BLaER1 treated with 17β-estradiol and CSF1 and Interleukin-3, amounts not matched to agents 10 nM and 100 nM (cell line): ENCODE results near the gene CAB39.

Experiments
- H3K27ac ChIP-seq, 11 experiments: shearing (Covaris generic); formaldehyde crosslinking; 2 replicates each; pipeline ENCODE4 v1.8.1; 2022
- H3K27me3 ChIP-seq, 11 experiments: shearing (Covaris generic); formaldehyde crosslinking; 2 replicates each; pipeline ENCODE4 v1.8.1; 2022
- H3K36me3 ChIP-seq, 11 experiments: shearing (Covaris generic); formaldehyde crosslinking; 2 replicates each; pipeline ENCODE4 v1.8.1; 2022
- H3K4me1 ChIP-seq, 10 experiments: shearing (Covaris generic); formaldehyde crosslinking; 2 replicates each; pipeline ENCODE4 v1.8.1; 2022
- H3K4me2 ChIP-seq, 11 experiments: shearing (Covaris generic); formaldehyde crosslinking; 2 replicates each; pipeline ENCODE4 v1.8.1; 2022
- H3K4me3 ChIP-seq, 10 experiments: shearing (Covaris generic); formaldehyde crosslinking; 2 replicates each; pipeline ENCODE4 v1.8.1; 2022
- H3K9ac ChIP-seq, 11 experiments: shearing (Covaris generic); formaldehyde crosslinking; 2 replicates each; pipeline ENCODE4 v1.8.1; 2022
- H3K9me3 ChIP-seq, 11 experiments: shearing (Covaris generic); formaldehyde crosslinking; replicated peaks in 1 of 11; 2 replicates each; pipeline ENCODE4 v1.8.1; 2022
- H4K20me1 ChIP-seq, 11 experiments: shearing (Covaris generic); formaldehyde crosslinking; 2 replicates each; pipeline ENCODE4 v1.8.1; 2022
- Cebpa-rat ChIP-seq, 11 experiments: shearing (Covaris generic); IDR thresholded peaks; 2 replicates each; pipeline ENCODE4 v1.8.1; 2022

The CAB39 gene

GRCh38 chr2:230793572-230794359 is 81.1 kb downstream of the CAB39 start:
- Histone ChIP-seq H3K9ac (peak overlapping the region in 6 of 11 experiments; percentile 14 to 59 (median 34); a peak in 9 of 22 replicates), H4K20me1 (peaks cover 11 to 87% (median 58%) of the 10 kb centered on the region in 11 experiments; a peak in 18 of 22 replicates), H3K27ac (peak overlapping the region in 5 of 11 experiments; percentile 52 to 77 (median 66); a peak in 10 of 22 replicates), H3K27me3 (no peaks in the 10 kb centered on the region), H3K4me3 (no peak overlapping the region), H3K4me2 (peak overlapping the region in 5 of 11 experiments; percentile 50 to 89 (median 72); a peak in 10 of 22 replicates), H3K9me3 (peaks cover 5 to 28% (median 9%) of the 10 kb centered on the region in 11 experiments), H3K4me1 (peaks cover 14 to 100% (median 34%) of the 10 kb centered on the region in 10 experiments; a peak in 18 of 20 replicates), H3K36me3 (peaks cover 63 to 84% (median 81%) of the 10 kb centered on the region in 11 experiments)
- TF ChIP-seq Cebpa-rat (IDR thresholded peaks at IDR 0.05), result no peak

GRCh38 chr2:230794497-230794896 is 81.9 kb downstream of the CAB39 start:
- peaks cover 0 to 21% (median 4%) of the 10 kb centered on the region in 11 experiments; a peak in 10 of 22 replicates for H3K9me3 ChIP-seq
- no peak overlapping the region for H3K4me3 ChIP-seq
- peaks cover 61 to 84% (median 79%) of the 10 kb centered on the region in 11 experiments for H3K36me3 ChIP-seq
- H4K20me1 ChIP-seq, result peaks cover 11 to 85% (median 54%) of the 10 kb centered on the region in 11 experiments; a peak in 18 of 22 replicates
- H3K27ac ChIP-seq, result peak overlapping the region in 4 of 11 experiments; percentile 56 to 77 (median 70); a peak in 7 of 22 replicates
- peaks cover 14 to 98% (median 34%) of the 10 kb centered on the region in 10 experiments; a peak in 18 of 20 replicates for H3K4me1 ChIP-seq
- H3K9ac ChIP-seq, result peak overlapping the region in 4 of 11 experiments; percentile 22 to 50 (median 41); a peak in 5 of 22 replicates
- no peaks in the 10 kb centered on the region for H3K27me3 ChIP-seq
- no peak for TF ChIP-seq Cebpa-rat (IDR thresholded peaks at IDR 0.05)
- H3K4me2 ChIP-seq, result peak overlapping the region in 5 of 11 experiments; percentile 50 to 89 (median 72); a peak in 10 of 22 replicates

- Histone ChIP-seq H3K4me3 (no peak overlapping the region), H3K9me3 (peaks cover 0 to 21% (median under 1%) of the 10 kb centered on the region in 11 experiments; a peak in 8 of 22 replicates), H3K4me1 (peaks cover 14 to 84% (median 34%) of the 10 kb centered on the region in 10 experiments; a peak in 18 of 20 replicates), H4K20me1 (peaks cover 11 to 82% (median 40%) of the 10 kb centered on the region in 11 experiments; a peak in 18 of 22 replicates), H3K27ac (no peak overlapping the region; a peak in 1 of 22 replicates), H3K9ac (no peak overlapping the region), H3K4me2 (peak overlapping the region in 2 of 11 experiments; percentile 80 to 89; a peak in 4 of 22 replicates), H3K27me3 (no peaks in the 10 kb centered on the region), H3K36me3 (peaks cover 61 to 84% (median 79%) of the 10 kb centered on the region in 11 experiments)
- no peak for TF ChIP-seq Cebpa-rat (IDR thresholded peaks at IDR 0.05)
These were observed 83.2 kb downstream of the CAB39 start for GRCh38 chr2:230795856-230796255.

GRCh38 chr2:230796280-230796862 is 83.7 kb downstream of the CAB39 start:
- Histone ChIP-seq H3K4me1 (peaks cover 14 to 79% (median 34%) of the 10 kb centered on the region in 10 experiments; a peak in 18 of 20 replicates), H3K9me3 (peaks cover 0 to 26% (median 5%) of the 10 kb centered on the region in 11 experiments; a peak in 11 of 22 replicates), H4K20me1 (peaks cover 11 to 82% (median 35%) of the 10 kb centered on the region in 11 experiments; a peak in 18 of 22 replicates), H3K36me3 (peaks cover 61 to 84% (median 79%) of the 10 kb centered on the region in 11 experiments), H3K4me3 (no peak overlapping the region), H3K27ac (peak overlapping the region in 1 of 11 experiments; percentile 65; a peak in 3 of 22 replicates), H3K27me3 (no peaks in the 10 kb centered on the region), H3K9ac (no peak overlapping the region), H3K4me2 (peak overlapping the region in 4 of 11 experiments; percentile 27 to 89 (median 73); a peak in 7 of 22 replicates)
- no peak for TF ChIP-seq Cebpa-rat (IDR thresholded peaks at IDR 0.05)

GRCh38 chr2:230797515-230798495 is 85.2 kb downstream of the CAB39 start:
- Histone ChIP-seq H3K4me3 (no peak overlapping the region), H4K20me1 (peaks cover 11 to 70% (median 25%) of the 10 kb centered on the region in 11 experiments; a peak in 18 of 22 replicates), H3K9me3 (peaks cover 0 to 27% (median 12%) of the 10 kb centered on the region in 11 experiments; a peak in 11 of 22 replicates), H3K4me1 (peaks cover 14 to 67% (median 34%) of the 10 kb centered on the region in 10 experiments; a peak in 18 of 20 replicates), H3K36me3 (peaks cover 61 to 84% (median 75%) of the 10 kb centered on the region in 11 experiments), H3K27me3 (no peaks in the 10 kb centered on the region), H3K4me2 (peak overlapping the region in 10 of 11 experiments; percentile 2 to 89 (median 32); a peak in 17 of 22 replicates), H3K27ac (peak overlapping the region in 6 of 11 experiments; percentile 9 to 65 (median 29); a peak in 9 of 22 replicates), H3K9ac (peak overlapping the region in 3 of 11 experiments; percentile 2 to 36 (median 17); a peak in 1 of 22 replicates)
- TF ChIP-seq Cebpa-rat (IDR thresholded peaks at IDR 0.05), result no peak

GRCh38 chr2:230798769-230799399 is 86.2 kb downstream of the CAB39 start:
- peak overlapping the region in 2 of 11 experiments; percentile 28 to 46; a peak in 1 of 22 replicates for H3K27ac ChIP-seq
- H4K20me1 ChIP-seq, result peaks cover 11 to 64% (median 25%) of the 10 kb centered on the region in 11 experiments; a peak in 18 of 22 replicates
- peaks cover 14 to 59% (median 29%) of the 10 kb centered on the region in 10 experiments; a peak in 18 of 20 replicates for H3K4me1 ChIP-seq
- H3K27me3 ChIP-seq, result no peaks in the 10 kb centered on the region
- peaks cover 0 to 22% (median 12%) of the 10 kb centered on the region in 11 experiments; a peak in 10 of 22 replicates for H3K9me3 ChIP-seq
- no peak for TF ChIP-seq Cebpa-rat (IDR thresholded peaks at IDR 0.05)
- H3K9ac ChIP-seq, result peak overlapping the region in 1 of 11 experiments; percentile 36; a peak in 2 of 22 replicates
- no peak overlapping the region for H3K4me3 ChIP-seq
- peak overlapping the region in 3 of 11 experiments; percentile 66 to 89 (median 80); a peak in 6 of 22 replicates for H3K4me2 ChIP-seq
- peaks cover 53 to 79% (median 68%) of the 10 kb centered on the region in 11 experiments for H3K36me3 ChIP-seq
